Activated CD8-positive, alpha-beta T cell treated with anti-CD3 and anti-CD28 coated beads for 36 hours (primary cell): ENCODE data around the gene PRKG1. TPM values are rescaled to one million over a fixed set of nuclear protein-coding genes. Genes with fewer than 3 reads are reported as not detected.

Experiments used
- ATAC-seq: fragments of 200-7000 bp; cut with Tn5 transposase; one replicate; pipeline ENCODE4 v1.10.0; 2021; ENCODE audit warnings: mild to moderate bottlenecking, moderate library complexity
- CTCF ChIA-PET: fragments of 350-600 bp; sonication (Branson Sonifier 250); formaldehyde crosslinking; loops from one replicate; lab custom pipeline; 2021; ENCODE audit warnings: antibody characterized with exemption; lab: Charles Lee
- POLR2A ChIA-PET: fragments of 350-600 bp; sonication (Branson Sonifier 250); formaldehyde crosslinking; loops from one replicate; lab custom pipeline; 2021; ENCODE audit warnings: antibody characterized with exemption; lab: Charles Lee
- DNase-seq: peaks from one replicate; pipeline ENCODE4 v3.0.0-alpha.2; 2020
- H3K27ac Mint-ChIP-seq: one replicate; pipeline ENCODE4 v1.8.0; 2021; ENCODE audit warnings: mild to moderate bottlenecking, mixed read lengths
- H3K27me3 Mint-ChIP-seq: one replicate; pipeline ENCODE4 v1.8.0; 2021; ENCODE audit warnings: mixed read lengths
- H3K36me3 Mint-ChIP-seq: one replicate; pipeline ENCODE4 v1.8.0; 2021; ENCODE audit warnings: low read depth, mixed read lengths
- H3K4me1 Mint-ChIP-seq: one replicate; pipeline ENCODE4 v1.8.0; 2021; ENCODE audit warnings: low read depth, mixed read lengths
- H3K4me3 Mint-ChIP-seq: one replicate; pipeline ENCODE4 v1.8.0; 2021; ENCODE audit warnings: mild to moderate bottlenecking, moderate library complexity, mixed read lengths
- H3K9me3 Mint-ChIP-seq: one replicate; pipeline ENCODE4 v1.8.0; 2021; ENCODE audit warnings: mixed read lengths
- intact Hi-C: fragments of 100-400 bp; cut with micrococcal nuclease; formaldehyde crosslinking; loops from one replicate; pipeline ENCODE4 v1.10.0; 2022
- total RNA-seq, 2 experiments: library from RNA; stranded (reverse); gene quantifications; one replicate each; pipeline ENCODE4 v1.2.3, GENCODE V29; 2021
- TF ChIP-seq, protein P1 (sequence below): fragments of 200-600 bp; IDR thresholded peaks from one replicate; pipeline ENCODE4 v1.8.0; 2022; ENCODE audit warnings: antibody characterized with exemption, mild to moderate bottlenecking

Gene PRKG1
- total RNA-seq, 2 experiments from 2014 or later: not detected

GRCh38 chr10:51343391-51343790 lies 269.1 kb downstream of the PRKG1 start:
- Mint-ChIP-seq H3K4me3 (no peak overlapping the region), H3K36me3 (no peaks in the 10 kb centered on the region), H3K4me1 (no peaks in the 10 kb centered on the region), H3K27me3 (no peaks in the 10 kb centered on the region), H3K27ac (no peak overlapping the region), H3K9me3 (no peaks in the 10 kb centered on the region)
- DNase-seq (no peak), ATAC-seq (no peak)
- intact Hi-C loops: no loop called here
- CTCF ChIA-PET: no interaction called here
- POLR2A ChIA-PET: no interaction called here
- TF ChIP-seq, protein P1, sequence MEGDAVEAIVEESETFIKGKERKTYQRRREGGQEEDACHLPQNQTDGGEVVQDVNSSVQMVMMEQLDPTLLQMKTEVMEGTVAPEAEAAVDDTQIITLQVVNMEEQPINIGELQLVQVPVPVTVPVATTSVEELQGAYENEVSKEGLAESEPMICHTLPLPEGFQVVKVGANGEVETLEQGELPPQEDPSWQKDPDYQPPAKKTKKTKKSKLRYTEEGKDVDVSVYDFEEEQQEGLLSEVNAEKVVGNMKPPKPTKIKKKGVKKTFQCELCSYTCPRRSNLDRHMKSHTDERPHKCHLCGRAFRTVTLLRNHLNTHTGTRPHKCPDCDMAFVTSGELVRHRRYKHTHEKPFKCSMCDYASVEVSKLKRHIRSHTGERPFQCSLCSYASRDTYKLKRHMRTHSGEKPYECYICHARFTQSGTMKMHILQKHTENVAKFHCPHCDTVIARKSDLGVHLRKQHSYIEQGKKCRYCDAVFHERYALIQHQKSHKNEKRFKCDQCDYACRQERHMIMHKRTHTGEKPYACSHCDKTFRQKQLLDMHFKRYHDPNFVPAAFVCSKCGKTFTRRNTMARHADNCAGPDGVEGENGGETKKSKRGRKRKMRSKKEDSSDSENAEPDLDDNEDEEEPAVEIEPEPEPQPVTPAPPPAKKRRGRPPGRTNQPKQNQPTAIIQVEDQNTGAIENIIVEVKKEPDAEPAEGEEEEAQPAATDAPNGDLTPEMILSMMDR: no peak

GRCh38 chr10:51344371-51344770 lies 270.1 kb downstream of the PRKG1 start:
- Mint-ChIP-seq H3K4me3 (no peak overlapping the region), H3K36me3 (no peaks in the 10 kb centered on the region), H3K9me3 (no peaks in the 10 kb centered on the region), H3K27ac (no peak overlapping the region), H3K27me3 (no peaks in the 10 kb centered on the region), H3K4me1 (no peaks in the 10 kb centered on the region)
- TF ChIP-seq, protein P1: no peak
- POLR2A ChIA-PET: no interaction called here
- CTCF ChIA-PET: no interaction called here
- ATAC-seq: no peak
- DNase-seq: no peak
- intact Hi-C loops: no loop called here

GRCh38 chr10:51348622-51349021 lies 274.3 kb downstream of the PRKG1 start:
- no peak overlapping the region for H3K27ac Mint-ChIP-seq
- ATAC-seq (no peak), DNase-seq (no peak)
- H3K4me1 Mint-ChIP-seq: no peaks in the 10 kb centered on the region
- ChIA-PET POLR2A (interaction anchor here (0.7 kb wide), 1 partner anchor 910 kb away, joined by 3 read pairs; no protein-coding TSS in a partner anchor), CTCF (no interaction called here)
- TF ChIP-seq, protein P1: no peak
- no peak overlapping the region for H3K4me3 Mint-ChIP-seq
- H3K27me3 Mint-ChIP-seq: no peaks in the 10 kb centered on the region
- peaks cover 1% of the 10 kb centered on the region for H3K9me3 Mint-ChIP-seq
- intact Hi-C loops: no loop called here
- no peaks in the 10 kb centered on the region for H3K36me3 Mint-ChIP-seq

GRCh38 chr10:51357170-51357569 lies 282.9 kb downstream of the PRKG1 start:
- ChIA-PET CTCF (no interaction called here), POLR2A (no interaction called here)
- H3K4me1 Mint-ChIP-seq: no peaks in the 10 kb centered on the region
- ATAC-seq (no peak), DNase-seq (no peak)
- no peak overlapping the region for H3K27ac Mint-ChIP-seq
- intact Hi-C loops: no loop called here
- no peaks in the 10 kb centered on the region for H3K27me3 Mint-ChIP-seq
- no peak overlapping the region for H3K4me3 Mint-ChIP-seq
- H3K9me3 Mint-ChIP-seq: peaks cover 1% of the 10 kb centered on the region
- TF ChIP-seq, protein P1: no peak
- no peaks in the 10 kb centered on the region for H3K36me3 Mint-ChIP-seq

- no peaks in the 10 kb centered on the region for H3K4me1 Mint-ChIP-seq
- intact Hi-C loops: no loop called here
- H3K27me3 Mint-ChIP-seq: no peaks in the 10 kb centered on the region
- no peak overlapping the region for H3K27ac Mint-ChIP-seq
- TF ChIP-seq, protein P1: no peak
- ATAC-seq (no peak), DNase-seq (no peak)
- ChIA-PET POLR2A (no interaction called here), CTCF (no interaction called here)
- no peak overlapping the region for H3K4me3 Mint-ChIP-seq
- H3K9me3 Mint-ChIP-seq: peaks cover 1% of the 10 kb centered on the region
- H3K36me3 Mint-ChIP-seq: no peaks in the 10 kb centered on the region
These were observed 283.9 kb downstream of the PRKG1 start for GRCh38 chr10:51358227-51358626.
